ENCODE measurements around the gene GLIPR1L2.

Gene GLIPR1L2

DNA sequence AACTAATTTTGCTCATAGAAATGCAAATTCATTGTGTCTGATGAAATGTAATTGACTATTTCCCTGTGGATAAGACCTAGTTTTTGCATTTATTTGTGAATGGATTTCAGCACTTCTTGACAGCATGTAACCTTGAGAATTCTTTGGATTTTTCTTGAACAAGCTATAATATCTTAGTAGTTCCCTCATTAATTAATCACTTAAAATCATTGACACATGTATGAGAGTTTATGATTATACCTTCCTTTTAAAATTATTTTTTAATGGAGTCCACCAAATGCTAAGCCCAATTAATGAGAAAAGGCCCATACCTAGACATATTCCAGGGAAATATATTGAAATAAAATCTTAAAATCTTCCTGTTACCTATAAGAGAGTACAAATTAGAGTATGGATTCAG, 16.8 kb downstream of the GLIPR1L2 start:
- Histone ChIP-seq H3K4me1 (ENCODE audit: control insufficient read depth in 1 of 2, insufficient read depth in 1 of 2, low read depth in 1 of 2, low read length in 1 of 2) (no peaks in the 10 kb centered on the region), H3K27me3 (no peaks in the 10 kb centered on the region), H3K9me3 (no peaks in the 10 kb centered on the region), H3K36me3 (no peaks in the 10 kb centered on the region), H3K27ac (no peak overlapping the region), H3K4me3 (ENCODE audit: low read depth in 1 of 2, low read length in 1 of 2) (no peak overlapping the region)
- TF ChIP-seq, protein P1, sequence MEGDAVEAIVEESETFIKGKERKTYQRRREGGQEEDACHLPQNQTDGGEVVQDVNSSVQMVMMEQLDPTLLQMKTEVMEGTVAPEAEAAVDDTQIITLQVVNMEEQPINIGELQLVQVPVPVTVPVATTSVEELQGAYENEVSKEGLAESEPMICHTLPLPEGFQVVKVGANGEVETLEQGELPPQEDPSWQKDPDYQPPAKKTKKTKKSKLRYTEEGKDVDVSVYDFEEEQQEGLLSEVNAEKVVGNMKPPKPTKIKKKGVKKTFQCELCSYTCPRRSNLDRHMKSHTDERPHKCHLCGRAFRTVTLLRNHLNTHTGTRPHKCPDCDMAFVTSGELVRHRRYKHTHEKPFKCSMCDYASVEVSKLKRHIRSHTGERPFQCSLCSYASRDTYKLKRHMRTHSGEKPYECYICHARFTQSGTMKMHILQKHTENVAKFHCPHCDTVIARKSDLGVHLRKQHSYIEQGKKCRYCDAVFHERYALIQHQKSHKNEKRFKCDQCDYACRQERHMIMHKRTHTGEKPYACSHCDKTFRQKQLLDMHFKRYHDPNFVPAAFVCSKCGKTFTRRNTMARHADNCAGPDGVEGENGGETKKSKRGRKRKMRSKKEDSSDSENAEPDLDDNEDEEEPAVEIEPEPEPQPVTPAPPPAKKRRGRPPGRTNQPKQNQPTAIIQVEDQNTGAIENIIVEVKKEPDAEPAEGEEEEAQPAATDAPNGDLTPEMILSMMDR (IDR thresholded peaks at IDR 0.05): no peak

DNA sequence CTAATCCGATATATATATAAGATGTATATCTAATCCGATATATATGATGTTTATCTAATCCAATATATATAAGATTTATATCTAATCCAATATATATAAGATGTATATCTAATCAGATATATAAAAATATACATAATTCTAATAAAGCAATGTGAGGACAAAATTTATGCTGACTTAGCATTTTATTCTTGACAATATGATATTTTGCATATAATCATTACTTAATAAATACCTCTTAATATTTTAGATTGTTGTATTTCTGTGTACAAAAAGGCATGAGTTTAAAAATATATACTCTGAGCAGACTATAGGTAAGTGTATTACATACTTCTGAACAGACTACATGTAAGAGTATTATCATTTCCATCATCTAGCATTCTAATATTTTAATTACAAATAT, 18.9 kb downstream of the GLIPR1L2 start:
- H3K27ac ChIP-seq: no peak overlapping the region
- H3K36me3 ChIP-seq: no peaks in the 10 kb centered on the region
- no peaks in the 10 kb centered on the region for H3K4me1 ChIP-seq (ENCODE audit: control insufficient read depth in 1 of 2, insufficient read depth in 1 of 2, low read depth in 1 of 2, low read length in 1 of 2)
- H3K9me3 ChIP-seq: no peaks in the 10 kb centered on the region
- TF ChIP-seq, protein P1 (IDR thresholded peaks at IDR 0.05): no peak
- H3K27me3 ChIP-seq: no peaks in the 10 kb centered on the region
- H3K4me3 ChIP-seq (ENCODE audit: low read depth in 1 of 2, low read length in 1 of 2): no peak overlapping the region

DNA sequence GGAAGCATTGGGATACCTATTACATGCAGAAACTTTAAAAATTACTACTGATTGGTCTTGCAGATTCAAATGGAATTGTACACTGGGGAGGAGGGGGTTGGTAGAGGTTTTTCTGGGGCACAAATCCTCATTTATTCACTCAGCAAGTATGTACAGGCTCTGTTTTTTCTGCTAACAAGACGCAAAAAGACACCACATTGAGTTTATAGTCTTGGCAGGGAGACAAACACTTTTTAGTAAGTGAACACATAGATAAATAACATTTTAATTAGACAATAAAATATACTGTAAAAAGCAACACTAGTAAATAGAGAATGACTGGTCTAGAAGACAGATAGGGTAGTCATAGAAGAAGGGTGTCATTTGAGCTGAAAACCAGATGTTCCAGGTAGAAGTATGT, 23.8 kb downstream of the GLIPR1L2 start:
- H3K4me1 ChIP-seq (ENCODE audit: control insufficient read depth in 1 of 2, insufficient read depth in 1 of 2, low read depth in 1 of 2, low read length in 1 of 2): no peaks in the 10 kb centered on the region
- no peak overlapping the region for H3K27ac ChIP-seq
- H3K27me3 ChIP-seq: no peaks in the 10 kb centered on the region
- no peaks in the 10 kb centered on the region for H3K9me3 ChIP-seq
- H3K4me3 ChIP-seq (ENCODE audit: low read depth in 1 of 2, low read length in 1 of 2): no peak overlapping the region
- TF ChIP-seq, protein P1 (IDR thresholded peaks at IDR 0.05): no peak
- no peaks in the 10 kb centered on the region for H3K36me3 ChIP-seq

DNA sequence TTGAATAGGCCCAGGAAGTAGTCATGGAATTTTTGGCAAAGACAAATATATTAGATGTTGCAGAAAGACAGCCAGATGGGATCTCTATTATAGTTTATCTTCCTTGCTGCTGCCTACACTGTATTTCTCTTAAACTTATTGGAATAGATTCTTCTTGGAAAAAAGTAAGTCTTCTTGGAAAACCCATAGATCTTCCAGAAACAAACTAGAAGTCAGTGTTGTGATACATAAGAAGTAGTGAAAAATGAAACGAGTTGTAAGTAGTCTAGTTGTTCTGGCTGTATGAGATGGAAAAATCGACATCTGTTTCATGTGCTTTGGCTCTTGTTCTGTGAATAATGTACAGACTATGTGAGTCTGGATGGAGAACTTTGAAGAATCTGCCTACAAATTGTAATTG, 29.0 kb downstream of the GLIPR1L2 start:
- no peaks in the 10 kb centered on the region for H3K27me3 ChIP-seq
- H3K36me3 ChIP-seq: no peaks in the 10 kb centered on the region
- no peak overlapping the region for H3K4me3 ChIP-seq (ENCODE audit: low read depth in 1 of 2, low read length in 1 of 2)
- H3K4me1 ChIP-seq (ENCODE audit: control insufficient read depth in 1 of 2, insufficient read depth in 1 of 2, low read depth in 1 of 2, low read length in 1 of 2): no peaks in the 10 kb centered on the region
- H3K27ac ChIP-seq: no peak overlapping the region
- TF ChIP-seq, protein P1 (IDR thresholded peaks at IDR 0.05): no peak
- no peaks in the 10 kb centered on the region for H3K9me3 ChIP-seq

DNA sequence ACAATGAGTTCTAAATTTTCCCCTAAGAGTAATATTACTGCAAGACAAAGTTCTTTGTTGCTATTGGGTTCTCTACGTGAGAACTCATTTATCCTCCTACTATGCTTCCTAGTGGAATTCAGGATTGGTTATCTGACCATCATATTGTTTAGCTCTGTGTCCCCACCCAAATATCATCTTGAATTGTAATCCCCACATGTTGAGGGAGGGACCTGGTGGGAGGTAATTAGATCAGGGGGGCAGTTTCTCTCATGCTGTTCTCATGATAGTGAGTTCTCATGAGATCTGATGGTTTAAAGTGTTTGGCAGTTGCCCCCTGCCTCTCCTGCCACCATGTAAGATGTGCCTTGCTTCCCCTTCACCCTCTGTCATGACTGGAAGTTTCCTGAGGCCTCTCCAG, 36.6 kb downstream of the GLIPR1L2 start:
- no peak overlapping the region for H3K27ac ChIP-seq
- no peaks in the 10 kb centered on the region for H3K9me3 ChIP-seq
- TF ChIP-seq, protein P1 (IDR thresholded peaks at IDR 0.05): no peak
- H3K27me3 ChIP-seq: no peaks in the 10 kb centered on the region
- no peak overlapping the region for H3K4me3 ChIP-seq (ENCODE audit: low read depth in 1 of 2, low read length in 1 of 2)
- no peaks in the 10 kb centered on the region for H3K4me1 ChIP-seq (ENCODE audit: control insufficient read depth in 1 of 2, insufficient read depth in 1 of 2, low read depth in 1 of 2, low read length in 1 of 2)
- H3K36me3 ChIP-seq: no peaks in the 10 kb centered on the region

DNA sequence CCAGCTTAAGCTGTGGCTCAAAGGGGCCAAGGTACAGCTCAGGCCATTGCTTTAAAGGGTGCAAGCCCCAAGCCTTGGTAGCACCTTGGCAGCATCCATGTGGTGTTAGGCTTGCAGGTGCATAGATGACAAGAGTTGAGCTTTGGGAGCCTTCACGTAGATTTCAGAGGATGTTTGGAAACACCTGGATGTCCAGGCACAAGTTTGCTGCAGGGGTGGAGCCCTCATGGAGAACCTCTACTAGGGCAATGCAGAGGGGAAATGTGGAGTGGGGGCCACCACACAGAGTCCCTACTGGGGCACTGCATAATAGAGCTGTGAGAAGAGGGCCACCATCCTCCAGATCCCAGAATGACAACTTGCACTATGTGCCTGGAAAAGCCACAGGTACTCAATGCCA, 37.9 kb downstream of the GLIPR1L2 start:
- TF ChIP-seq, protein P1 (IDR thresholded peaks at IDR 0.05): no peak
- Histone ChIP-seq H3K9me3 (no peaks in the 10 kb centered on the region), H3K4me3 (ENCODE audit: low read depth in 1 of 2, low read length in 1 of 2) (no peak overlapping the region), H3K27ac (no peak overlapping the region), H3K27me3 (no peaks in the 10 kb centered on the region), H3K36me3 (no peaks in the 10 kb centered on the region), H3K4me1 (ENCODE audit: control insufficient read depth in 1 of 2, insufficient read depth in 1 of 2, low read depth in 1 of 2, low read length in 1 of 2) (no peaks in the 10 kb centered on the region)
